Skeletal muscle satellite cell (primary cell): Measurements from ENCODE around the gene GAPVD1.
"Not testable (repeated sequence)": the region's sequence is repeated elsewhere in the genome, so short reads cannot be mapped to it uniquely, and the experiment has no call there.

ENCODE experiments used
- H3K27me3 ChIP-seq: 2 replicates; pipeline ENCODE4 v1.7.0; 2013; ENCODE audit warnings: low read length; ENCODE audit not compliant: control insufficient read depth, insufficient read depth
- H3K36me3 ChIP-seq: 2 replicates; pipeline ENCODE4 v1.7.0; 2013; ENCODE audit warnings: mild to moderate bottlenecking, control low read depth, low read length; ENCODE audit not compliant: insufficient read depth
- H3K4me1 ChIP-seq: 2 replicates; pipeline ENCODE4 v1.7.0; 2013; ENCODE audit warnings: low read length; ENCODE audit not compliant: control insufficient read depth, insufficient read depth
- H3K4me2 ChIP-seq: 2 replicates; pipeline ENCODE4 v1.7.0; 2013; ENCODE audit warnings: mild to moderate bottlenecking, low read length
- H3K4me3 ChIP-seq: 2 replicates; pipeline ENCODE4 v1.7.0; 2013; ENCODE audit warnings: low read length
- H3K9ac ChIP-seq: 2 replicates; pipeline ENCODE4 v1.7.0; 2013; ENCODE audit warnings: mild to moderate bottlenecking, low read depth, low read length, moderate library complexity
- H3K9me3 ChIP-seq: replicated peaks from 2 replicates; pipeline ENCODE4 v1.7.0; 2013; ENCODE audit warnings: mild to moderate bottlenecking, control low read depth, low read length

GAPVD1 gene

GRCh38 chr9:125398243-125398642 is 136.6 kb downstream of the GAPVD1 start:
- Histone ChIP-seq H3K4me1 (peaks cover 4% of the 10 kb centered on the region), H3K4me3 (no peak overlapping the region), H3K36me3 (no peaks in the 10 kb centered on the region), H3K4me2 (no peak overlapping the region), H3K27me3 (no peaks in the 10 kb centered on the region), H3K9ac (no peak overlapping the region), H3K9me3 (no peaks in the 10 kb centered on the region)

- Histone ChIP-seq H3K4me1 (peaks cover 4% of the 10 kb centered on the region), H3K4me2 (no peak overlapping the region), H3K27me3 (no peaks in the 10 kb centered on the region), H3K9me3 (no peaks in the 10 kb centered on the region), H3K36me3 (no peaks in the 10 kb centered on the region), H3K4me3 (no peak overlapping the region), H3K9ac (no peak overlapping the region)
These were observed 137.5 kb downstream of the GAPVD1 start for GRCh38 chr9:125399165-125399564.

GRCh38 chr9:125399666-125400065 is 138.0 kb downstream of the GAPVD1 start:
- no peaks in the 10 kb centered on the region for H3K9me3 ChIP-seq
- no peak overlapping the region for H3K9ac ChIP-seq
- H3K4me3 ChIP-seq: no peak overlapping the region
- peaks cover 4% of the 10 kb centered on the region for H3K4me1 ChIP-seq
- no peak overlapping the region for H3K4me2 ChIP-seq
- H3K27me3 ChIP-seq: no peaks in the 10 kb centered on the region
- no peaks in the 10 kb centered on the region for H3K36me3 ChIP-seq

GRCh38 chr9:125400232-125400631 is 138.6 kb downstream of the GAPVD1 start:
- not testable (repeated sequence) for H3K9ac ChIP-seq, H3K36me3 ChIP-seq, H3K4me1 ChIP-seq, H3K4me3 ChIP-seq, H3K9me3 ChIP-seq, H3K27me3 ChIP-seq, H3K4me2 ChIP-seq

- no peaks in the 10 kb centered on the region for H3K36me3 ChIP-seq
- no peaks in the 10 kb centered on the region for H3K27me3 ChIP-seq
- H3K4me2 ChIP-seq: no peak overlapping the region
These were observed 139.4 kb downstream of the GAPVD1 start for GRCh38 chr9:125400725-125401716.

GRCh38 chr9:125404733-125405132 is 143.1 kb downstream of the GAPVD1 start:
- no peaks in the 10 kb centered on the region for H3K36me3 ChIP-seq
- no peak overlapping the region for H3K9ac ChIP-seq

More at GRCh38 chr9:125400725-125401716, 139.4 kb downstream of the GAPVD1 start:
- Histone ChIP-seq H3K4me1 (peaks cover 4% of the 10 kb centered on the region), H3K9ac (no peak overlapping the region), H3K4me3 (no peak overlapping the region), H3K9me3 (no peaks in the 10 kb centered on the region)

GRCh38 chr9:125405938-125406809 is 144.5 kb downstream of the GAPVD1 start:
- Histone ChIP-seq H3K9ac (no peak overlapping the region), H3K9me3 (no peaks in the 10 kb centered on the region), H3K4me1 (peaks cover 8% of the 10 kb centered on the region), H3K4me3 (no peak overlapping the region), H3K27me3 (no peaks in the 10 kb centered on the region), H3K4me2 (no peak overlapping the region), H3K36me3 (no peaks in the 10 kb centered on the region)

More at GRCh38 chr9:125404733-125405132, 143.1 kb downstream of the GAPVD1 start:
- H3K4me1 ChIP-seq: peaks cover 8% of the 10 kb centered on the region
- H3K4me3 ChIP-seq: no peak overlapping the region
- no peaks in the 10 kb centered on the region for H3K27me3 ChIP-seq
- no peaks in the 10 kb centered on the region for H3K9me3 ChIP-seq
- H3K4me2 ChIP-seq: no peak overlapping the region

- no peaks in the 10 kb centered on the region for H3K27me3 ChIP-seq
- no peak overlapping the region for H3K4me3 ChIP-seq
- no peak overlapping the region for H3K9ac ChIP-seq
- H3K36me3 ChIP-seq: no peaks in the 10 kb centered on the region
- no peaks in the 10 kb centered on the region for H3K9me3 ChIP-seq
- H3K4me1 ChIP-seq: peaks cover 8% of the 10 kb centered on the region
- H3K4me2 ChIP-seq: no peak overlapping the region
These were observed 145.1 kb downstream of the GAPVD1 start for GRCh38 chr9:125406810-125407087.

GRCh38 chr9:125407432-125407973 is 145.9 kb downstream of the GAPVD1 start:
- H3K4me3 ChIP-seq: peak overlapping the region; percentile 81
- peak overlapping the region; percentile 93 for H3K4me2 ChIP-seq
- H3K4me1 ChIP-seq: peaks cover 8% of the 10 kb centered on the region
- no peaks in the 10 kb centered on the region for H3K36me3 ChIP-seq
- no peaks in the 10 kb centered on the region for H3K9me3 ChIP-seq
- peak overlapping the region; percentile 83 for H3K9ac ChIP-seq
- no peaks in the 10 kb centered on the region for H3K27me3 ChIP-seq

- Histone ChIP-seq H3K36me3 (no peaks in the 10 kb centered on the region), H3K27me3 (no peaks in the 10 kb centered on the region), H3K4me2 (peak overlapping the region; percentile 93), H3K4me1 (peaks cover 8% of the 10 kb centered on the region), H3K9ac (peak overlapping the region; percentile 83), H3K4me3 (peak overlapping the region; percentile 81), H3K9me3 (no peaks in the 10 kb centered on the region)
These were observed 146.6 kb downstream of the GAPVD1 start for GRCh38 chr9:125407974-125408900.
